ENCODE data around the gene WDFY3. TPM values are rescaled to one million over a fixed set of nuclear protein-coding genes. Genes with fewer than 3 reads are reported as not detected.

Gene WDFY3
- total and polyA plus RNA-seq, 8 donors = 3.2 to 163 (median 28.4) TPM

GRCh38 chr4:84767168-84767567, 199.3 kb downstream of the WDFY3 start:
- intact Hi-C loops (cut with DNase I; ENCODE audit: low total_unique reads) = no loop called here
- Histone ChIP-seq H3K27ac (no peak overlapping the region), H3K27me3 (no peaks in the 10 kb centered on the region), H3K36me3 (peaks cover 2 to 58% (median 42%) of the 10 kb centered on the region in 4 donors), H3K9me3 (no peaks in the 10 kb centered on the region), H3K4me3 (no peak overlapping the region), H3K4me1 (no peaks in the 10 kb centered on the region)
- DNase-seq = no peak
- WGBS, 5 donors = 84 to 93% (median 91%) methylated on average over 3 of the region's 3 CpGs
- no peak for TF ChIP-seq POLR2A (IDR thresholded peaks at IDR 0.05)
- no peak for TF ChIP-seq CTCF (IDR thresholded peaks at IDR 0.05)

- Histone ChIP-seq H3K4me1 (peaks cover 0 to 13% (median 6%) of the 10 kb centered on the region in 4 donors), H3K27ac (peak overlapping the region in 2 of 5 donors; percentile 52 to 65), H3K9me3 (no peaks in the 10 kb centered on the region), H3K4me3 (no peak overlapping the region), H3K27me3 (no peaks in the 10 kb centered on the region), H3K36me3 (peaks cover 6 to 72% (median 64%) of the 10 kb centered on the region in 4 donors)
- intact Hi-C loops (cut with DNase I; ENCODE audit: low total_unique reads) = no loop called here
- TF ChIP-seq CTCF (IDR thresholded peaks at IDR 0.05) = no peak
- no peak for TF ChIP-seq POLR2AphosphoS5 (IDR thresholded peaks at IDR 0.05)
- TF ChIP-seq POLR2A (IDR thresholded peaks at IDR 0.05) = no peak
- TF ChIP-seq EP300 (IDR thresholded peaks at IDR 0.05) = no peak
- WGBS, 5 donors = 51 to 73% (median 67%) methylated on average over 7 of the region's 7 CpGs
- DNase-seq = no peak
Observed at GRCh38 chr4:84753321-84753972, 213.0 kb downstream of the WDFY3 start.

GRCh38 chr4:84751707-84752106, 214.8 kb downstream of the WDFY3 start:
- Histone ChIP-seq H3K36me3 (peaks cover 10 to 86% (median 78%) of the 10 kb centered on the region in 4 donors), H3K4me3 (no peak overlapping the region), H3K27ac (no peak overlapping the region), H3K27me3 (no peaks in the 10 kb centered on the region), H3K4me1 (peaks cover 0 to 13% (median 6%) of the 10 kb centered on the region in 4 donors), H3K9me3 (no peaks in the 10 kb centered on the region)
- intact Hi-C loops (cut with DNase I; ENCODE audit: low total_unique reads) = no loop called here
- TF ChIP-seq CTCF (IDR thresholded peaks at IDR 0.05) (no peak), POLR2AphosphoS5 (IDR thresholded peaks at IDR 0.05) (no peak), EP300 (IDR thresholded peaks at IDR 0.05) (no peak), POLR2A (IDR thresholded peaks at IDR 0.05) (no peak)
- DNase-seq = no peak
- WGBS, 5 donors = 80 to 89% (median 89%) methylated on average over 4 of the region's 4 CpGs

- H3K36me3 ChIP-seq = peaks cover 10 to 86% (median 82%) of the 10 kb centered on the region in 4 donors
- intact Hi-C loops (cut with DNase I; ENCODE audit: low total_unique reads) = no loop called here
- WGBS, 5 donors = 71 to 80% (median 72%) methylated on average over 3 of the region's 3 CpGs
- no peak for DNase-seq
- TF ChIP-seq EP300 (IDR thresholded peaks at IDR 0.05) (no peak), CTCF (IDR thresholded peaks at IDR 0.05) (no peak), POLR2A (IDR thresholded peaks at IDR 0.05) (no peak), POLR2AphosphoS5 (IDR thresholded peaks at IDR 0.05) (no peak)
- no peaks in the 10 kb centered on the region for H3K27me3 ChIP-seq
- H3K4me1 ChIP-seq = peaks cover 0 to 13% (median 6%) of the 10 kb centered on the region in 4 donors
- H3K27ac ChIP-seq = no peak overlapping the region
- no peak overlapping the region for H3K4me3 ChIP-seq
- H3K9me3 ChIP-seq = no peaks in the 10 kb centered on the region
Observed at GRCh38 chr4:84750960-84751283, 215.6 kb downstream of the WDFY3 start.

All from stomach (tissue), 9 donors.